AG09309 (cell line): ENCODE data around the gene MAGI2.

ENCODE experiments used
- DNase-seq: peaks from one replicate; pipeline ENCODE4 v3.0.0-alpha.2; 2010; ENCODE audit warnings: low read depth
- H3K4me3 ChIP-seq: 2 replicates; pipeline ENCODE4 v1.5.1; 2011; ENCODE audit warnings: mild to moderate bottlenecking, low read depth, low read length, moderate library complexity; ENCODE audit not compliant: control insufficient read depth
- TF ChIP-seq, protein P1 (sequence below): IDR thresholded peaks from 2 replicates; pipeline ENCODE4 v1.5.1; 2011; ENCODE audit warnings: mild to moderate bottlenecking, low read depth, low read length, inconsistent platforms; ENCODE audit not compliant: insufficient read depth, control insufficient read depth; ENCODE audit errors: missing control alignments

MAGI2 gene

DNA sequence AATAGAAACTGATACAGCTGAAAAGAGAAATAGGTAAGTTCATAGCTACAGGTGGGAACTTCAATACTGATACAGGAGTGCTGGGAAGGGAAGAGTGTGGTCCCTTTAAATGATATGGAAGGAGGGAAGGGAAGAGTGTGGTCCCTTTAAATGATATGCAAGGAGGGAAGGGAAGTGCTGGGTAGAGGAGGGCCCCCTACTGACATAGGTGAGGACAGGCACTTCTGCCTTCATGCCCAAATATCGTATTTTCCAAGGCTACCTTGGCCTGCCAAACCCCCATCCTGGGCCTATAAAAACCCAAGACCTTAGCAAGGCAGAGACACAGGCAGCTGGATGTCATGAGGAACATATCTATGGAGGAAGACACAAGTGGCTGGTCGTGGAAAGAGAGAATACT, 92.3 kb downstream of the MAGI2 start:
- TF ChIP-seq, protein P1, sequence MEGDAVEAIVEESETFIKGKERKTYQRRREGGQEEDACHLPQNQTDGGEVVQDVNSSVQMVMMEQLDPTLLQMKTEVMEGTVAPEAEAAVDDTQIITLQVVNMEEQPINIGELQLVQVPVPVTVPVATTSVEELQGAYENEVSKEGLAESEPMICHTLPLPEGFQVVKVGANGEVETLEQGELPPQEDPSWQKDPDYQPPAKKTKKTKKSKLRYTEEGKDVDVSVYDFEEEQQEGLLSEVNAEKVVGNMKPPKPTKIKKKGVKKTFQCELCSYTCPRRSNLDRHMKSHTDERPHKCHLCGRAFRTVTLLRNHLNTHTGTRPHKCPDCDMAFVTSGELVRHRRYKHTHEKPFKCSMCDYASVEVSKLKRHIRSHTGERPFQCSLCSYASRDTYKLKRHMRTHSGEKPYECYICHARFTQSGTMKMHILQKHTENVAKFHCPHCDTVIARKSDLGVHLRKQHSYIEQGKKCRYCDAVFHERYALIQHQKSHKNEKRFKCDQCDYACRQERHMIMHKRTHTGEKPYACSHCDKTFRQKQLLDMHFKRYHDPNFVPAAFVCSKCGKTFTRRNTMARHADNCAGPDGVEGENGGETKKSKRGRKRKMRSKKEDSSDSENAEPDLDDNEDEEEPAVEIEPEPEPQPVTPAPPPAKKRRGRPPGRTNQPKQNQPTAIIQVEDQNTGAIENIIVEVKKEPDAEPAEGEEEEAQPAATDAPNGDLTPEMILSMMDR = no peak
- no peak overlapping the region for H3K4me3 ChIP-seq
- no peak for DNase-seq

DNA sequence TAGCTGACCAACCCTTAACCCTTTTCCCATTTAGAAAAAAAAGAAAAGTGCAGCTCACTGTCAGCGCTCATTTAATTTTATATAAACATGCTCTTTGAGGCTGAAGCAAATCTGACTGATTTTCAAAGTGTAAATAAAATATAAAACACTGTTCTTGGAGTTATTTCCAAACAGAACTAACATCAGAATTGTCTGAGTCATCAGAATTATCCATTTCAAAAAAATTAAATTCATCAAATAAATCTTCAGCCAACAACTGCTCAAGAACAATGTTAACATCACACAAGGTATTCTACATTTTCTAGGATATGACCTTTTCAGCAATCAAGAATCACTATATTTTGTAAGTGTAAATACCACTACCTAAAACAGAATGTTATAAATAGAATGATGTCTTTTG, 93.6 kb downstream of the MAGI2 start:
- H3K4me3 ChIP-seq = no peak overlapping the region
- DNase-seq = no peak
- TF ChIP-seq, protein P1 = no peak

DNA sequence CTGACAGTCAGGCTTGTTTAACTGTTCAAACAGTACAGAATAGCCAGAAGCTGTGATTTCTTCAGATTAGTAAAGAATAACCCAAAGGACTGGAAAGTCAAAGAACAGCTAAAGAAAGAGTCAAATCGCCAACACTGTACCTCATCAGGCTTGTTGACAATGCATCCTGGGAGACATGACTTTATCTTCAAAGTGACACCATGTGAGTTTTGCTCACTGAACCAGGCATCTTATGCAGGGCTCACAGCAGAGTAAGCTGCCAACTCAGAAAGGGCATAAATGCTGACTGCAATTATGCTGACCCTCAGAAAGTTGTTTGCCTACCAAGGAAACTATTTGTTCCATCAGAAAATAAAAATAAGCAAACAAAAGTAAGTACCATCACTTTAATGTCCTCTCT, 96.4 kb downstream of the MAGI2 start:
- H3K4me3 ChIP-seq = no peak overlapping the region
- DNase-seq = no peak
- TF ChIP-seq, protein P1 = no peak

DNA sequence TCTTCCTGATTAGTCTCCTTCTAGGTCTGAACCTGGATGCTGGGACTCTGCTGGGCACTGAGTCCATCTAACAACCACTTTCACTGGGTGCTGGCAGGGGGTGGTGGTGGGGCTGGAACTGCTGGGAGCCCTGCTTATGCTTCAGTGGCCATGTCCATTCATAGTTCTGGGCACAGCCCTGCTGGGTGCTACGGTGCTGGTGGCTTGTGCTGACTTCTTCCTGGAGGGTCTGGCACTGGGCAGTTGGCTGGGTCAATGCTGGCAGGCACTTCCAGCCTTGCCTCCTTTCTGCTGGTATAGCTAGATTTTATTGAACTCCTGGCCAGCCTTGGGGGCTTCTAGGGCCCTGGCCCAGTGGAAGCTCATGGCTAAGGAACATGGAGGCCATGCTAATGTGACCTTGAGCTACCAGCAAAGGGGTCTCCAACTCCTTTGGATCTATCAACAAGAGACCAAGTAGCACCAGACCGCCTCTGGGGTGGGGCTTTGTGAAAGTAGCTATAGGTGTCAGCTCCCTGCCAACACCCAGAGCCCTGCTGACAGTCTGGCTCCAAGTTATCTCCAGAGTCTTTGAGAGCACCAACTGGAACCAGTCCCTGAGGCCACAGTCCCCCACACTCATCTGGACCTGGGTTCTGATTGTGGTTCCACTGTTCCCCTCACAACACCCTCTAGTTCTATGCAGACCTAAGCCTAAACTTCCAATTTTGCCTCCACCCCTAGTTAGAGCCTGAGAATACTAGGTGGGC, 99.6 kb downstream of the MAGI2 start:
- H3K4me3 ChIP-seq = no peak overlapping the region
- TF ChIP-seq, protein P1 = no peak
- no peak for DNase-seq

DNA sequence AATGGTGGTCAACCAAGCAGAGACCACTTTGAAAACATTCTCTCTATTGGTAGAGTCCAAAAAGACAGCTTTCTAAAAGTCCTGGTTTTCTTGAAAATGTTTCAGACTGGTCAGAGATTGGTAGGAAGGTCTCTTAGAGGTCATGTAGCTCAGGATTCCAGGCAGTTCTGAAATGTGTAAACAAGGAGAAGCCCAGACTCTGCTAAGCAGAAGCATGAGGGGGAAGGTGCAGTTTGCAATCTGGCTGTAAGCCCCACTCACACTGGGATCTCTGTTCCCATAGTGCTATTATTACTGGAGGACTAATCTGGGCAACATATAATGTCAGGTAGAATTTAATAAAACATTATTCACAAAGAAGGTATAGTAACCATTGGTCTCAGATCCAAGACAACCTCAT, 101.1 kb downstream of the MAGI2 start:
- H3K4me3 ChIP-seq = no peak overlapping the region
- TF ChIP-seq, protein P1 = no peak
- DNase-seq = no peak

DNA sequence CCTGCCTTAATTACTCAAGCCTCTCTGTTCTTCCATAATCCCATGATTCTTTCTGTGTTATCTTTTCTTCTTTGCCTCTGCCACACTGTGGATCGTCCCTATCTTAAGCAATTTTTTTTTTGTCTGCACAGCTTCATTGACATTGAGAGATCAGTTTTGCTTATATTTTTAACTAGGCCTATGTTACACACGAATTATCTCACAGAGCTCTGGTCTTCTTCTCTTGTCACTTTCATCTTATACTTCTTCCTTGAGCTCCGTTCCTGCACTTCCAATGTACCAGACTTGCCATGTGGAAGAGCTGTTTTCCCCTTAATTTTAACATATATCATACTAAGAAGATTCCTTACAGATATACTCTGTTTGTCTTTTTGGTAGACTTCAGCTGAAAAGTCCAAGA, 106.1 kb downstream of the MAGI2 start:
- no peak for DNase-seq
- no peak overlapping the region for H3K4me3 ChIP-seq
- TF ChIP-seq, protein P1 = no peak
